Measurements from ENCODE around the gene JAKMIP3. TPM values are rescaled to one million over a fixed set of nuclear protein-coding genes. Genes with fewer than 3 reads are reported as not detected.

Gene JAKMIP3
- polyA plus RNA-seq, 4 donors: 0.09 to 0.37 (median 0.24) TPM

- no peak for DNase-seq (ENCODE audit: low read depth in 4 of 4, low spot score in 3 of 4)
Observed at GRCh38 chr10:132043861-132044695, 21.7 kb upstream of the JAKMIP3 start.

GRCh38 chr10:132044803-132045202, 20.9 kb upstream of the JAKMIP3 start:
- DNase-seq (ENCODE audit: low read depth in 4 of 4, low spot score in 3 of 4): no peak

- no peak for DNase-seq (ENCODE audit: low read depth in 4 of 4, low spot score in 3 of 4)
Observed at GRCh38 chr10:132045324-132045723, 20.4 kb upstream of the JAKMIP3 start.

GRCh38 chr10:132047575-132048293, 18.0 kb upstream of the JAKMIP3 start:
- no peak for DNase-seq (ENCODE audit: low read depth in 4 of 4, low spot score in 3 of 4)

GRCh38 chr10:132048294-132048667, 17.5 kb upstream of the JAKMIP3 start:
- DNase-seq (ENCODE audit: low read depth in 4 of 4, low spot score in 3 of 4): no peak

- DNase-seq (ENCODE audit: low read depth in 4 of 4, low spot score in 3 of 4): no peak
Observed at GRCh38 chr10:132050191-132050590, 15.6 kb upstream of the JAKMIP3 start.

GRCh38 chr10:132052124-132052523, 13.6 kb upstream of the JAKMIP3 start:
- no peak for DNase-seq (ENCODE audit: low read depth in 4 of 4, low spot score in 3 of 4)

- no peak for DNase-seq (ENCODE audit: low read depth in 4 of 4, low spot score in 3 of 4)
Observed at GRCh38 chr10:132054564-132054963, 11.2 kb upstream of the JAKMIP3 start.

GRCh38 chr10:132055616-132056015, 10.1 kb upstream of the JAKMIP3 start:
- DNase-seq (ENCODE audit: low read depth in 4 of 4, low spot score in 3 of 4): no peak

GRCh38 chr10:132056663-132057062, 9.1 kb upstream of the JAKMIP3 start:
- DNase-seq (ENCODE audit: low read depth in 4 of 4, low spot score in 3 of 4): no peak

GRCh38 chr10:132057191-132057681, 8.5 kb upstream of the JAKMIP3 start:
- no peak for DNase-seq (ENCODE audit: low read depth in 4 of 4, low spot score in 3 of 4)

- DNase-seq (ENCODE audit: low read depth in 4 of 4, low spot score in 3 of 4): no peak
Observed at GRCh38 chr10:132058111-132058745, 7.5 kb upstream of the JAKMIP3 start.

- DNase-seq (ENCODE audit: low read depth in 4 of 4, low spot score in 3 of 4): no peak
Observed at GRCh38 chr10:132058793-132059759, 6.7 kb upstream of the JAKMIP3 start.

GRCh38 chr10:132059760-132060508, 5.8 kb upstream of the JAKMIP3 start:
- DNase-seq (ENCODE audit: low read depth in 4 of 4, low spot score in 3 of 4): no peak

GRCh38 chr10:132061030-132061429, 4.7 kb upstream of the JAKMIP3 start:
- DNase-seq (ENCODE audit: low read depth in 4 of 4, low spot score in 3 of 4): no peak

- DNase-seq (ENCODE audit: low read depth in 4 of 4, low spot score in 3 of 4): no peak
Observed at GRCh38 chr10:132061465-132061864, 4.3 kb upstream of the JAKMIP3 start.

GRCh38 chr10:132062116-132062515, 3.6 kb upstream of the JAKMIP3 start:
- DNase-seq (ENCODE audit: low read depth in 4 of 4, low spot score in 3 of 4): no peak

GRCh38 chr10:132062641-132063390, 2.9 kb upstream of the JAKMIP3 start:
- no peak for DNase-seq (ENCODE audit: low read depth in 4 of 4, low spot score in 3 of 4)

GRCh38 chr10:132063432-132063831, 2.3 kb upstream of the JAKMIP3 start:
- no peak for DNase-seq (ENCODE audit: low read depth in 4 of 4, low spot score in 3 of 4)

All from right renal pelvis (tissue), 4 donors.